Natural killer cell (primary cell): ENCODE measurements around the gene TPRA1. TPM values are rescaled to one million over a fixed set of nuclear protein-coding genes. Genes with fewer than 3 reads are reported as not detected.

Experiments used
- ATAC-seq, 3 donors: fragments of 150-1000 bp in 2 of 3; fragments of 200-7000 bp in 1 of 3; cut with Tn5 transposase; 1 replicate in 1 of 3; 2 replicates in 2 of 3; pipeline ENCODE4 v1.10.0; 2021; ENCODE audit warnings: mild to moderate bottlenecking in 2 of 3, moderate library complexity in 2 of 3
- DNase-seq, 2 donors: peaks; one replicate each; pipeline versions ENCODE4 v3.0.0 to v3.0.0-alpha.2; 2013 to 2021; ENCODE audit warnings: mixed read lengths in 1 of 2
- H3K27ac ChIP-seq: one replicate; pipeline ENCODE4 v1.5.1; 2013; ENCODE audit warnings: mild to moderate bottlenecking, low read length
- H3K27me3 ChIP-seq: one replicate; pipeline ENCODE4 v1.6.1; 2013; ENCODE audit warnings: low read length; ENCODE audit not compliant: control insufficient read depth, insufficient read depth
- H3K36me3 ChIP-seq: one replicate; pipeline ENCODE4 v1.6.1; 2013; ENCODE audit warnings: low read length; ENCODE audit not compliant: control insufficient read depth, insufficient read depth
- H3K4me1 ChIP-seq: one replicate; pipeline ENCODE4 v1.6.1; 2013; ENCODE audit warnings: low read length; ENCODE audit not compliant: control insufficient read depth, insufficient read depth
- H3K4me3 ChIP-seq: one replicate; pipeline ENCODE4 v1.5.1; 2013; ENCODE audit warnings: low read length
- H3K9me3 ChIP-seq: one replicate; pipeline ENCODE4 v1.6.1; 2013; ENCODE audit warnings: low read length; ENCODE audit not compliant: control insufficient read depth, insufficient read depth
- H3K27ac Mint-ChIP-seq, 2 donors: one replicate each; pipeline ENCODE4 v1.8.0; 2022; ENCODE audit warnings: mild to moderate bottlenecking in 2 of 2, mixed read lengths in 2 of 2, moderate library complexity in 1 of 2
- H3K27me3 Mint-ChIP-seq, 2 donors: one replicate each; pipeline ENCODE4 v1.8.0; 2022; ENCODE audit warnings: low read depth in 2 of 2, mixed read lengths in 2 of 2
- H3K36me3 Mint-ChIP-seq: one replicate; pipeline ENCODE4 v1.8.0; 2022; ENCODE audit warnings: mixed read lengths
- H3K4me1 Mint-ChIP-seq, 2 donors: one replicate each; pipeline ENCODE4 v1.8.0; 2022; ENCODE audit warnings: mixed read lengths in 2 of 2
- H3K4me3 Mint-ChIP-seq: one replicate; pipeline ENCODE4 v1.8.0; 2022; ENCODE audit warnings: mild to moderate bottlenecking, moderate library complexity, mixed read lengths
- H3K9me3 Mint-ChIP-seq, 2 donors: one replicate each; pipeline ENCODE4 v1.8.0; 2022; ENCODE audit warnings: mixed read lengths in 2 of 2
- CTCF ChIP-seq: fragments of 200-600 bp; IDR thresholded peaks from one replicate; pipeline ENCODE4 v1.8.0; 2022; ENCODE audit warnings: antibody characterized with exemption
- WGBS: methylation state at CpG from one replicate; pipeline ENCODE4 v1.1.7; 2013; ENCODE audit warnings: missing lambda C conversion rate; ENCODE audit not compliant: insufficient coverage; 5-methylcytosine and 5-hydroxymethylcytosine counted together
- intact Hi-C: fragments of 100-400 bp; cut with micrococcal nuclease; formaldehyde crosslinking; loops from one replicate; pipeline ENCODE4 v1.14.2; 2022
- total RNA-seq, 4 donors: library from RNA; stranded (reverse); fragments of 120-200 nt in 1 of 4; gene quantifications; one replicate each; pipeline versions ENCODE4 v1.2.3 to v1.2.4, GENCODE V29; 2013 to 2022

The TPRA1 gene
- total RNA-seq, 3 donors from 2014 or later (not counting 1 experiment from before 2014, with no cell fraction given) = 15.4 to 22.7 (median 22.1) TPM

GRCh38 chr3:127620637-127621375, 30.3 kb upstream of the TPRA1 start:
- H3K27ac Mint-ChIP-seq = no peak overlapping the region
- H3K36me3 Mint-ChIP-seq = peaks cover 12% of the 10 kb centered on the region
- Histone ChIP-seq H3K4me3 (no peak overlapping the region), H3K9me3 (no peaks in the 10 kb centered on the region), H3K27me3 (no peaks in the 10 kb centered on the region), H3K36me3 (peaks cover 35% of the 10 kb centered on the region), H3K27ac (no peak overlapping the region), H3K4me1 (no peaks in the 10 kb centered on the region)
- peaks cover 1 to 4% of the 10 kb centered on the region in 2 donors for H3K4me1 Mint-ChIP-seq
- no peak for ATAC-seq
- H3K9me3 Mint-ChIP-seq = no peaks in the 10 kb centered on the region
- DNase-seq = no peak
- peaks cover 0 to 3% of the 10 kb centered on the region in 2 donors for H3K27me3 Mint-ChIP-seq
- 98% methylated on average over 32 of the region's 32 CpGs for WGBS
- no peak overlapping the region for H3K4me3 Mint-ChIP-seq
- intact Hi-C loops = no loop called here
- no peak for TF ChIP-seq CTCF

DNA sequence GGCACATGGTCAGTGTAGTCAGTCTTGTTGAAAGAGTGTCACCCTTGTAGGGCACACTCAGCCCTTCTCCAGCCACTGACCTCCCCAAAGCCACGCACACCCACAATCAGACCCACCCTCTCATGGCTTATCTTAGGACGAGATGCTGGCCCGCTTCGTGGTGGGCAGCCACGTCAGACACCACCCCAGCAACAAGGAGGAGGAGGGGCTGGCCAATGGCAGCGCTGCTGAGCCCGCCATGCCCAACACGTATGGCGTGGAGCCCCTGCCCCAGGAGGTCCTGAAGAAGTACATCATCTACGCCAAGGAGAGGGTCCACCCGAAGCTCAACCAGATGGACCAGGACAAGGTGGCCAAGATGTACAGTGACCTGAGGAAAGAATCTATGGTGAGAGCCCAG, 28.4 kb upstream of the TPRA1 start:
- no peak overlapping the region for H3K27ac Mint-ChIP-seq
- no peaks in the 10 kb centered on the region for H3K9me3 Mint-ChIP-seq
- ATAC-seq = no peak
- no peak overlapping the region for H3K4me3 ChIP-seq
- H3K4me1 Mint-ChIP-seq = peaks cover 0 to 6% of the 10 kb centered on the region in 2 donors
- no peak for TF ChIP-seq CTCF
- intact Hi-C loops = no loop called here
- H3K27me3 ChIP-seq = no peaks in the 10 kb centered on the region
- H3K4me1 ChIP-seq = no peaks in the 10 kb centered on the region
- H3K9me3 ChIP-seq = no peaks in the 10 kb centered on the region
- H3K36me3 ChIP-seq = peaks cover 35% of the 10 kb centered on the region
- peaks cover 12% of the 10 kb centered on the region for H3K36me3 Mint-ChIP-seq
- no peak overlapping the region for H3K27ac ChIP-seq
- 94% methylated on average over 11 of the region's 11 CpGs for WGBS
- H3K4me3 Mint-ChIP-seq = no peak overlapping the region
- DNase-seq = no peak
- no peaks in the 10 kb centered on the region for H3K27me3 Mint-ChIP-seq

DNA sequence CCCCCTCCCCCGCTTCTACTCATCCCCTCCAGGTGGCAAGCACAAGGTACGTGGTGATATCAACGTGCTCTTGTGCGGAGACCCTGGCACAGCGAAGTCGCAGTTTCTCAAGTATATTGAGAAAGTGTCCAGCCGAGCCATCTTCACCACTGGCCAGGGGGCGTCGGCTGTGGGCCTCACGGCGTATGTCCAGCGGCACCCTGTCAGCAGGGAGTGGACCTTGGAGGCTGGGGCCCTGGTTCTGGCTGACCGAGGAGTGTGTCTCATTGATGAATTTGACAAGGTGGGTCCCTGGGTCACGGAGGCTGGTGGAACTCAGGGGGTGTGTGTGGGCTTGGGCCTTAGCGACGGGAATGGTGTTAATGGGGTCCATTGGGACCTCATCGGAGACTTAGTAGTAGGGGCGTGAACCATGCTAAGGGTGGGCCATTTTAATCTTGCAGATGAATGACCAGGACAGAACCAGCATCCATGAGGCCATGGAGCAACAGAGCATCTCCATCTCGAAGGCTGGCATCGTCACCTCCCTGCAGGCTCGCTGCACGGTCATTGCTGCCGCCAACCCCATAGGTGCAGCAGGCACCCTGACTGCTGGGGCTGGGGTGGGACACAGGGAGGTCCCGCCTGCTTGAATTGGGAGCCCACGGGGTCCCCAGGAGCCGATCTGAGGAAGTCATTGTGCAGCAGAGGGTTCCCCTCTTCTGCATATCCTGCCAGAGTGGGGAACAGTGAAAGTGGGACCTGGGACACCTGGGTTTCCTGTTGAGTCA, 26.5 kb upstream of the TPRA1 start:
- DNase-seq (no peak), ATAC-seq (no peak)
- H3K27ac ChIP-seq = no peak overlapping the region
- no peak for TF ChIP-seq CTCF
- H3K36me3 Mint-ChIP-seq = peaks cover 12% of the 10 kb centered on the region
- H3K9me3 ChIP-seq = no peaks in the 10 kb centered on the region
- no peaks in the 10 kb centered on the region for H3K4me1 ChIP-seq
- peaks cover 37% of the 10 kb centered on the region for H3K36me3 ChIP-seq
- H3K27me3 ChIP-seq = no peaks in the 10 kb centered on the region
- H3K27ac Mint-ChIP-seq = no peak overlapping the region
- H3K4me3 Mint-ChIP-seq = no peak overlapping the region
- intact Hi-C loops = no loop called here
- H3K27me3 Mint-ChIP-seq = no peaks in the 10 kb centered on the region
- H3K4me3 ChIP-seq = no peak overlapping the region
- peaks cover 0 to 6% of the 10 kb centered on the region in 2 donors for H3K4me1 Mint-ChIP-seq
- H3K9me3 Mint-ChIP-seq = no peaks in the 10 kb centered on the region
- 96% methylated on average over 26 of the region's 26 CpGs for WGBS
